Measurements from ENCODE around the gene BSDC1. TPM values are rescaled to one million over a fixed set of nuclear protein-coding genes. Genes with fewer than 3 reads are reported as not detected.

BSDC1 gene
- total and polyA plus RNA-seq, 2 experiments from 2014 or later, result 56.2 to 78.7 TPM

DNA sequence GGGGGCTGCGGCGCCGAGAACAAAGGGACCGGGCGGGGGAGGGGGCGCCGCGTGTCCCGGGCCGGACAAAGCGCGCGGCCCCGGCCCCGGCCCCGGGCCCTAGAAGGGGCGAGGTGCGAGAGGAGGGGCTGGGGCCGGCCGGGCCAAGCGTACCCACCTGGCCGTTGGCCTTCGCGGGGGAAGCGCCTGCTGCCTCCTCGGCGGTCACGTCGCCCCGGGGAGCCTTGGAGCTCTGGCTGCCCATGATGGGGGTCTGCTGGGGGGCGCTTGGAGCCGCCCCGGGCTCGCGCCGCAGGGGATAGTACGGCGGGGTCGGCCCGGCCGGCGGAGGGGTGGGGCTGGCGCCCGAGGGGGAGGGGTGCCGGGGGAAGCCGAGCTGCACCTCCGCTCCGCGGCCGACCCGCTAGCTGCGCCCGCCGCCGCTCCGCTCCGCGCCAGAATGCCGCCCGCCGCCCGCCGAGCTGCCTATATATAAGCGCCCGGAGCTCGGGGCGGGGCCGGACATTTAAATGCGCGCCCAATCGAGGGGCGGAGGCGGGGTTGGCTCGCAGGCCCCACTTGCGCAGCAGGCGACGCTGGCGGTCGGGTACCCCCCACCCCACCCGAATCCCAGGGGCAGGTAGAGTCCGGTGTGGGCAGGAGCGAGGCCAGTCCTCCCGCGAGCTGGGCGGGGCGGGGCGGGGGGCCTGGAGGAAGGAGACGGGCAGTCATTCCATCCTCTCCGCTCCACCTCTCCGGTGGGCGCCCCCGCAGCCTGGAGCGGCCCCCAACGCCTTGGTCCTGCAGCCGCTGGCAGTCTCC is 58.3 kb downstream of the BSDC1 start, which contains the start of gene MARCKSL1:
Gene MARCKSL1, minus strand, starts transcription at position 444 of the 801 bp plus-strand sequence. Its CDS starts 200 bp downstream, at position 244.
- Histone ChIP-seq H3K27me3 (no peaks in the 10 kb centered on the region), H3K4me3 (peak within 1 kb of the TSS; percentile 100), H3K9me3 (ENCODE audit: low read depth) (no peaks in the 10 kb centered on the region), H3K4me1 (ENCODE audit: low read depth) (peaks cover 7% of the 10 kb centered on the region), H3K36me3 (peaks cover 19% of the 10 kb centered on the region), H3K27ac (peak within 1 kb of the TSS; percentile 80)
- DNase-seq (ENCODE audit: low read depth in 1 of 2, low spot score in 1 of 2), result peak; percentile 84 to 89
- TF ChIP-seq, protein P1, sequence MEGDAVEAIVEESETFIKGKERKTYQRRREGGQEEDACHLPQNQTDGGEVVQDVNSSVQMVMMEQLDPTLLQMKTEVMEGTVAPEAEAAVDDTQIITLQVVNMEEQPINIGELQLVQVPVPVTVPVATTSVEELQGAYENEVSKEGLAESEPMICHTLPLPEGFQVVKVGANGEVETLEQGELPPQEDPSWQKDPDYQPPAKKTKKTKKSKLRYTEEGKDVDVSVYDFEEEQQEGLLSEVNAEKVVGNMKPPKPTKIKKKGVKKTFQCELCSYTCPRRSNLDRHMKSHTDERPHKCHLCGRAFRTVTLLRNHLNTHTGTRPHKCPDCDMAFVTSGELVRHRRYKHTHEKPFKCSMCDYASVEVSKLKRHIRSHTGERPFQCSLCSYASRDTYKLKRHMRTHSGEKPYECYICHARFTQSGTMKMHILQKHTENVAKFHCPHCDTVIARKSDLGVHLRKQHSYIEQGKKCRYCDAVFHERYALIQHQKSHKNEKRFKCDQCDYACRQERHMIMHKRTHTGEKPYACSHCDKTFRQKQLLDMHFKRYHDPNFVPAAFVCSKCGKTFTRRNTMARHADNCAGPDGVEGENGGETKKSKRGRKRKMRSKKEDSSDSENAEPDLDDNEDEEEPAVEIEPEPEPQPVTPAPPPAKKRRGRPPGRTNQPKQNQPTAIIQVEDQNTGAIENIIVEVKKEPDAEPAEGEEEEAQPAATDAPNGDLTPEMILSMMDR (IDR thresholded peaks at IDR 0.05; ENCODE audit: low read depth, low read length), result no peak

DNA sequence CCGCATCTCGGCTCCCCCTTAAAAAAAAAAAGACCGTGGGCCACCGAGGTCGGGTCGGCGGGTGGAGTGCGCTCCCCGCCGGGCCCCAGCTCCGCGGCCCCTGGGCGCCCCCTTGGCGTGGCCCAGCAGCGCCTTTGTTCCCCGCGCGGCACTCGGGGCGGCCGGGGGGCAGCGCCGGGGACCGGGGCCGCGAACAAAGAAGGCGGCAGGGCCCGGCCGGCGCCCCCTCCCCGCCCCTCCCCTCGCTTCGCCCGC is 58.8 kb downstream of the BSDC1 start:
- Histone ChIP-seq H3K4me3 (peak overlapping the region; percentile 100), H3K36me3 (peaks cover 21% of the 10 kb centered on the region), H3K27me3 (no peaks in the 10 kb centered on the region), H3K27ac (peak overlapping the region; percentile 80), H3K9me3 (ENCODE audit: low read depth) (no peaks in the 10 kb centered on the region), H3K4me1 (ENCODE audit: low read depth) (peaks cover 7% of the 10 kb centered on the region)
- no peak for DNase-seq (ENCODE audit: low read depth in 1 of 2, low spot score in 1 of 2)
- TF ChIP-seq, protein P1 (IDR thresholded peaks at IDR 0.05; ENCODE audit: low read depth, low read length), result no peak

DNA sequence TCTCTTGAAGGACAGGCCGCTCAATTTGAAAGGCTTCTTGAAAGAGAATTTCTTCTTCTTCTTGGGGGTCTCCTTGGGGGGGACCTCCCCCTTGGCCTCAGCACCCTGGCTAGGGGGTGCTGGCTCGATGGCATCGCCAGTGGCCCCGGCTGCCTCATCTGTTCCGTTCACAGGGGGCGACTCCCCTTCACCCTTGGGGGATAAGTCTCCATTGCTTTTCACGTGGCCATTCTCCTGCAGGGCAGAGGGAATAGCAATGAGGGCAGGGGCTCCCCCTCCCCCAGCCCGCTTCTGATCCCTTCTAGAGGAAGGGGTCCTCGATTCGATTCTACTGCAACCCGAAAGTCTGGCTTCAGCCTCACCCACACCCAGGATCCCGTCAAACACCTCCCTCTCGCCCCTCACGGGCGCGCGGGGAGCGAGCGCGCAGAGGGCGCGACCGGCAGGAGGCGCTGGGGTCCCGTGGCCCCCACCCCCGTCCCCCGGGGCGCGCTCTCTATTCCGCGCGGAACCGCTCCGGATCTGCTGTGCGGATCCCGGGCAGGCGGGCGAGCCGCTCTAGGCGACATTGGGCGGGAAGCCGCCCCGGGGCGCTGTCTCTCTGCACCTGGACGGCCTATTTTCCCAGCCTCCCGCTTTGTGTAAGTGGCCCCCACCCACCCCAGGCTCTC is 59.2 kb downstream of the BSDC1 start:
- TF ChIP-seq, protein P1 (IDR thresholded peaks at IDR 0.05; ENCODE audit: low read depth, low read length), result peak; percentile 84
- Histone ChIP-seq H3K4me3 (peak overlapping the region; percentile 100), H3K27me3 (no peaks in the 10 kb centered on the region), H3K4me1 (ENCODE audit: low read depth) (peaks cover 7% of the 10 kb centered on the region), H3K9me3 (ENCODE audit: low read depth) (no peaks in the 10 kb centered on the region), H3K27ac (peak overlapping the region; percentile 80), H3K36me3 (peaks cover 21% of the 10 kb centered on the region)
- peak; percentile 60 to 70 for DNase-seq (ENCODE audit: low read depth in 1 of 2, low spot score in 1 of 2)

DNA sequence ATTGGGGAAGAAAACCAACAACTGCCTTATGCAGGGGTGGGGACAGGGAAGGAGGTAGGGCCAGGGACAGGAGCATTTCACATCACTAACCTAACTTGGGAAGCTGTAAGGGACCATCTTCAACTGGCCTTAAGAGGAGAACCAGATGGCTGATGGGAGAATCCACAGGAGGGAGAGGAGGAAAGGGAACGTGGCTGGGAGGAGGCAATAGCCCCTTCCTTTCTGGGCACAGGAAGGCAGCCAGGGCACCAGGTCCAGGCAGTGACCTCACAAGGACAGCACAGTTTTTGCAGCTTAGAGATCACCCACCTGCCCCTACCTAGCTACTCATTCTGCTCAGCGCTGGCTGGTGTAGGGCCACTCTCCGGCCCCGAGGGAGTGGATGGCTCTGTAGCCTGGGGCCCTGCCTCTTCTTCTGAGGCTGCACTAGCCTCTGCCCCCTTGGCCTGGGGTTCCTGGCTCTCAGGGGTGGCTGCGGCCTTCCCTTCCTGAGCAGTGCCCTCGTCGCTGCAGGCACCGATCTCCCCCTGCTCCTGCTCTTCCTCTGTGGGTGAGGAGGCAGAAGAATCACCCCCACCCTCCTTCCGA is 59.9 kb downstream of the BSDC1 start:
- Histone ChIP-seq H3K27me3 (no peaks in the 10 kb centered on the region), H3K36me3 (peaks cover 23% of the 10 kb centered on the region), H3K4me3 (peak overlapping the region; percentile 100), H3K27ac (no peak overlapping the region), H3K9me3 (ENCODE audit: low read depth) (no peaks in the 10 kb centered on the region), H3K4me1 (ENCODE audit: low read depth) (peaks cover 7% of the 10 kb centered on the region)
- TF ChIP-seq, protein P1 (IDR thresholded peaks at IDR 0.05; ENCODE audit: low read depth, low read length), result no peak
- peak in 1 of 2 donors; percentile 18 for DNase-seq (ENCODE audit: low read depth in 1 of 2, low spot score in 1 of 2)

DNA sequence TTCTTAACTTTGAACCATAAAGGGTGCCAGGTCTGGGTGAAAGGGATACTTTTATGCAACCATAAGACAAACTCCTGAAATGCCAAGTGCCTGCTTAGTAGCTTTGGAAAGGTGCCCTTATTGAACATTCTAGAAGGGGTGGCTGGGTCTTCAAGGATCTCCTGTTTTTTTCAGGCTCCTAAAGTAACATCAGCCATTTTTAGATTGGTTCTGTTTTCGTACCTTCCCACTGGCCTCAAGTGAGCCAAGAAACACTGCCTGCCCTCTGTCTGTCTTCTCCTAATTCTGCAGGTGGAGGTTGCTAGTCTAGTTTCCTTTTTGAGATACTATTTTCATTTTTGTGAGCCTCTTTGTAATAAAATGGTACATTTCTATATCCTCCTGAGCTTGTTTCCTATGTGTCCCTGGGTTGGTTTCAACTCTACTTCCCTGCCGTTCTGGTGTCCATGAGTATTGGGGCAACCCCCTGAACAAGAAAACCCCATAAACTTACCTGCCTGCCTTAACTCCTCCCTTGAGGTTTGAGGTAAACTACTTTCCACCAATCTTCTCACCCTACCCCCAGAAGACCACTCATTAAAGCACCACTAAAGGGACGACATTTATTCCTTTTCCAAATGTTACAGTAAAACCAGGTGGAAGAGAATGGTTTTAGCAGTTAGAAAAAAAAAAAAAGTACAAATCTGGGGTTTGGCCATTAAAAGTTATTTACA is 60.8 kb downstream of the BSDC1 start:
- H3K4me3 ChIP-seq, result no peak overlapping the region
- peaks cover 7% of the 10 kb centered on the region for H3K4me1 ChIP-seq (ENCODE audit: low read depth)
- no peak for DNase-seq (ENCODE audit: low read depth in 1 of 2, low spot score in 1 of 2)
- H3K9me3 ChIP-seq (ENCODE audit: low read depth), result no peaks in the 10 kb centered on the region
- H3K36me3 ChIP-seq, result peaks cover 30% of the 10 kb centered on the region
- TF ChIP-seq, protein P1 (IDR thresholded peaks at IDR 0.05; ENCODE audit: low read depth, low read length), result no peak
- H3K27ac ChIP-seq, result peak overlapping the region; percentile 18
- H3K27me3 ChIP-seq, result no peaks in the 10 kb centered on the region
